Measurements from ENCODE around the gene PRRC2B. TPM values are rescaled to one million over a fixed set of nuclear protein-coding genes. Genes with fewer than 3 reads are reported as not detected.

Gene PRRC2B
- total RNA-seq, 1 donor from 2014 or later, result 235 TPM

DNA sequence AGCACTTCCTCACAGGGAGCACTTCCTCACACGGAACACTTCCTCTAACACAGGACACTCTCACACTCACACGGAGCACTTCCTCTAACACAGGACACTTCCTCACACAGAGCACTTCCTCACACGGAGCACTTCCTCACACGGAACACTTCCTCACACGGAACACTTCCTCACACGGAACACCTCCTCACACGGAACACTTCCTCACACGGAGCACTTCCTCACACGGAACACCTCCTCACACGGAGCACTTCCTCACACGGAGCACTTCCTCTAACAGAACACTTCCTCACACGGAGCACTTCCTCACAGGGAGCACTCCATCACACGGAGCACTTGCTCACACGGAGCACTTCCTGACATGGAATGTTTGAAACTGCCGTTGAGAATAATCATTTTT is 122.2 kb downstream of the PRRC2B start:
- TF ChIP-seq, protein P1, sequence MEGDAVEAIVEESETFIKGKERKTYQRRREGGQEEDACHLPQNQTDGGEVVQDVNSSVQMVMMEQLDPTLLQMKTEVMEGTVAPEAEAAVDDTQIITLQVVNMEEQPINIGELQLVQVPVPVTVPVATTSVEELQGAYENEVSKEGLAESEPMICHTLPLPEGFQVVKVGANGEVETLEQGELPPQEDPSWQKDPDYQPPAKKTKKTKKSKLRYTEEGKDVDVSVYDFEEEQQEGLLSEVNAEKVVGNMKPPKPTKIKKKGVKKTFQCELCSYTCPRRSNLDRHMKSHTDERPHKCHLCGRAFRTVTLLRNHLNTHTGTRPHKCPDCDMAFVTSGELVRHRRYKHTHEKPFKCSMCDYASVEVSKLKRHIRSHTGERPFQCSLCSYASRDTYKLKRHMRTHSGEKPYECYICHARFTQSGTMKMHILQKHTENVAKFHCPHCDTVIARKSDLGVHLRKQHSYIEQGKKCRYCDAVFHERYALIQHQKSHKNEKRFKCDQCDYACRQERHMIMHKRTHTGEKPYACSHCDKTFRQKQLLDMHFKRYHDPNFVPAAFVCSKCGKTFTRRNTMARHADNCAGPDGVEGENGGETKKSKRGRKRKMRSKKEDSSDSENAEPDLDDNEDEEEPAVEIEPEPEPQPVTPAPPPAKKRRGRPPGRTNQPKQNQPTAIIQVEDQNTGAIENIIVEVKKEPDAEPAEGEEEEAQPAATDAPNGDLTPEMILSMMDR (IDR thresholded peaks at IDR 0.05), result no peak
- DNase-seq (ENCODE audit: low spot score), result no peak
- Mint-ChIP-seq H3K27me3 (ENCODE audit: low read depth) (no peaks in the 10 kb centered on the region), H3K4me3 (ENCODE audit: unreplicated experiment) (no peak overlapping the region), H3K4me1 (ENCODE audit: low read depth) (no peaks in the 10 kb centered on the region), H3K9me3 (ENCODE audit: low read depth) (no peaks in the 10 kb centered on the region), H3K36me3 (ENCODE audit: low read depth) (peaks cover 36% of the 10 kb centered on the region), H3K27ac (ENCODE audit: unreplicated experiment) (no peak overlapping the region)

- Mint-ChIP-seq H3K27ac (ENCODE audit: unreplicated experiment) (no peak overlapping the region), H3K9me3 (ENCODE audit: low read depth) (no peaks in the 10 kb centered on the region), H3K4me3 (ENCODE audit: unreplicated experiment) (no peak overlapping the region), H3K4me1 (ENCODE audit: low read depth) (no peaks in the 10 kb centered on the region), H3K27me3 (ENCODE audit: low read depth) (no peaks in the 10 kb centered on the region), H3K36me3 (ENCODE audit: low read depth) (peaks cover 36% of the 10 kb centered on the region)
- no peak for DNase-seq (ENCODE audit: low spot score)
- TF ChIP-seq, protein P1 (IDR thresholded peaks at IDR 0.05), result no peak
Measured at GRCh38 chr9:131516930-131517329, 123.0 kb downstream of the PRRC2B start.

- Mint-ChIP-seq H3K4me3 (ENCODE audit: unreplicated experiment) (no peak overlapping the region), H3K27ac (ENCODE audit: unreplicated experiment) (no peak overlapping the region), H3K9me3 (ENCODE audit: low read depth) (no peaks in the 10 kb centered on the region), H3K36me3 (ENCODE audit: low read depth) (peaks cover 34% of the 10 kb centered on the region), H3K27me3 (ENCODE audit: low read depth) (no peaks in the 10 kb centered on the region), H3K4me1 (ENCODE audit: low read depth) (no peaks in the 10 kb centered on the region)
- TF ChIP-seq, protein P1 (IDR thresholded peaks at IDR 0.05), result no peak
- no peak for DNase-seq (ENCODE audit: low spot score)
Measured at GRCh38 chr9:131517761-131518190, 123.9 kb downstream of the PRRC2B start.

- Mint-ChIP-seq H3K36me3 (ENCODE audit: low read depth) (peaks cover 33% of the 10 kb centered on the region), H3K27ac (ENCODE audit: unreplicated experiment) (no peak overlapping the region), H3K4me3 (ENCODE audit: unreplicated experiment) (no peak overlapping the region), H3K4me1 (ENCODE audit: low read depth) (no peaks in the 10 kb centered on the region), H3K9me3 (ENCODE audit: low read depth) (no peaks in the 10 kb centered on the region), H3K27me3 (ENCODE audit: low read depth) (no peaks in the 10 kb centered on the region)
- TF ChIP-seq, protein P1 (IDR thresholded peaks at IDR 0.05), result no peak
- DNase-seq (ENCODE audit: low spot score), result no peak
Measured at GRCh38 chr9:131518553-131518952, 124.7 kb downstream of the PRRC2B start.

DNA sequence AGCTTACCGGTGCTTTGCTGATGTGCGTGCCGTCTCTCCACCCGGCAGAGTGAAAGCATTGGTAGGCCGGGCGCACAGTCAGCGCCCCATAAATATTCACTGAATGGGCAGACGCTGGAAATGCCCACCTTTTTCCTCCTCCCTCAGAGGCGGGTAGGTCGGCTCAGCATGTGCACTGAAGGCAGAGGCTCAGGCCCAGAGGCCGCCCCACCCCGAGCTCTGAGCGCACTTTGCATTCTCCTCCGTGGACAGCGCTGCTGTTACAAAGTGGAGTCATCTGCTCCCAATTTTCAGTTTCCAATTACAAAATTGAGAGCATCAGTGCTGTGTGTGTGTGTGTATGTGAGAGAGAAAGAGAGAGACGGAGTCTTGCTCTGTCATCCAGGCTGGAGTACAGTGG is 126.6 kb downstream of the PRRC2B start:
- no peak for DNase-seq (ENCODE audit: low spot score)
- Mint-ChIP-seq H3K4me3 (ENCODE audit: unreplicated experiment) (no peak overlapping the region), H3K4me1 (ENCODE audit: low read depth) (peaks cover 11% of the 10 kb centered on the region), H3K36me3 (ENCODE audit: low read depth) (peaks cover 29% of the 10 kb centered on the region), H3K27me3 (ENCODE audit: low read depth) (no peaks in the 10 kb centered on the region), H3K27ac (ENCODE audit: unreplicated experiment) (no peak overlapping the region), H3K9me3 (ENCODE audit: low read depth) (no peaks in the 10 kb centered on the region)
- TF ChIP-seq, protein P1 (IDR thresholded peaks at IDR 0.05), result no peak
